ENCODE results near the gene ABCA3.

The ABCA3 gene

DNA sequence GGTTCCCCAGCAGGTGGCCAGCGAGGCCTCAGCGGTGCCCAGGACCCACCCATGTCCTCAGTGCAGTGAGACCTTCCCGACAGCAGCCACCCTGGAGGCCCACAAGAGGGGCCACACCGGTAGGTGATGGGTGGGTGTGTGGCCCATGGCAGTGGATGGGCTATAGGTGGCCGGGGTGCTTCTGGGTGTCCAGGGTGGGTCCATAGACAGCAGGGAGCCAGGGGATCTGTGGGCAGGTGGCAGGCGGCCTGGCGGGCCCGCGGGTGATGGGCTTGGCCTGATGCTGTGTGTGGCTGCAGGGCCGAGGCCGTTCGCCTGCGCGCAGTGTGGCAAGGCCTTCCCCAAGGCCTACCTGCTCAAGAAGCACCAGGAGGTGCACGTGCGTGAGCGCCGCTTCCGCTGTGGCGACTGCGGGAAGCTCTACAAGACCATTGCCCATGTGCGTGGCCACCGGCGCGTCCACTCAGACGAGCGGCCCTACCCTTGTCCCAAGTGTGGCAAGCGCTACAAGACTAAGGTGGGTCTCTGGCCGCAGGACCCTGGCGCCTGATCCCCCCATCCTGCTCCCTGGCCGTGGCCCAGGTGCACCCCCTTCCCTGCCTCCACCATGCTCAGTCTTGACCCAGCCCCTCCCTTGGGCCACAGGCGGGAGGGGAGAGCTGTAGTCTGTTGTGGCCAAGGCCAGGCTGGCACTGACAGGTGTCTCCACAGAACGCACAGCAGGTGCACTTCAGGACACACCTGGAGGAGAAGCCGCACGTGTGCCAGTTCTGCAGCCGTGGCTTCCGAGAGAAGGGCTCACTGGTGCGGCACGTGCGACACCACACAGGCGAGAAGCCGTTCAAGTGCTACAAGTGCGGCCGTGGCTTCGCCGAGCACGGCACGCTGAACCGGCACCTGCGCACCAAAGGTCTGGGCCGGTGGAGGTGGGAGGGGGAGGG is 106.4 kb downstream of the ABCA3 start:
- no peak for DNase-seq (ENCODE audit: low spot score)

DNA sequence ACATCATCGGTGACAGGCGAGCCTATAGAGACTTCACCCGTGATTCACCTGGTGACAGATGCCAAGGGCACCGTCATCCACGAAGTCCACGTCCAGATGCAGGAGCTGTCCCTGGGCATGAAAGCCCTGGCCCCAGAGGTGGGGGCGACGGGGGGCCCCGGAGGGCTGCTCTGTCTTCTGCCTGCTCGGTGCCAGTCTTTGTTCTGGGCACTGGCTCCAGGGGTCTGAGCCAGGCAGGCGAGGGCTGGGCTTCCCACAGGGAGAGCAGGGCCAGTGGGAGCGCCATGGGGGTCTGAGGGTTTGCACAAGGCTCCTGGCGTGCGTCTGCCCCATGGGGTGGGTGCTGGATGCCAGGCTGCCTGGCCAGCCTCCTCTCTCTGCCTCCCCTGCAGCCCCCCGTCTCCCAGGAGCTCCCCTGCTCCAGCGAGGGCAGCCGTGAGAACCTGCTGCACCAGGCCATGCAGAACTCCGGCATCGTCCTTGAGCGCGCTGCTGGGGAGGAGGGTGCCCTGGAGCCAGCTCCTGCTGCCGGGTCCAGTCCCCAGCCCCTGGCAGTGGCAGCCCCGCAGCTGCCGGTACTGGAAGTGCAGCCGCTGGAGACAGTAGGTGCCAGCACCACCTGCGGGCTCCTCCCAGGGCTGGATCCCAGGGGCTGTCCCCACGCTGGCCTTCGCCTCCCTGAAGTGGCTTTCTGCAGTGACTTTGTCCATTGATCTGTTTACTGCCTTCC is 107.3 kb downstream of the ABCA3 start:
- no peak for DNase-seq (ENCODE audit: low spot score)

GRCh38 chr16:2232094-2232990 is 108.2 kb downstream of the ABCA3 start:
- DNase-seq (ENCODE audit: low spot score): no peak

GRCh38 chr16:2231016-2231931 is 109.3 kb downstream of the ABCA3 start:
- no peak for DNase-seq (ENCODE audit: low spot score)

DNA sequence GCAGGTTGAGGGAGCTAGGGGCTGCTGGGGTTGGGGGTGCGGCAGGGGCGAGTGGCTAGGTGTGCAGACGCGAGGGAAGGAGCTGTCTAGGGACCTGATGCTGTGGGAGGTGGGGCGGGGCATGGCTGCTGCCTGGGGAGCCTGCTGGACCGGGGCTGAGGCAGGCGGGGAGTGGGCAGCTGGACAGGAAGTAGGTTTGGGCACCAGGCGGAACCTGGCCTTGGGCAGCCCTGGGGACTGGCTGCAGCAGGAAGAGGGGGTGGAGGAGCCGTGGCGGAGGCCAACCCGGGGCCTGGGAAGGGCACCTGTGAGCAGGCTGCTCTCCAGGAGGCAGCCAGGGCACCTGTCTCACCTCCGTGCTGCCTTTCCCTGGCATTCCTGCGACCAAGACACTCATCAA is 110.2 kb downstream of the ABCA3 start:
- DNase-seq (ENCODE audit: low spot score): no peak

DNA sequence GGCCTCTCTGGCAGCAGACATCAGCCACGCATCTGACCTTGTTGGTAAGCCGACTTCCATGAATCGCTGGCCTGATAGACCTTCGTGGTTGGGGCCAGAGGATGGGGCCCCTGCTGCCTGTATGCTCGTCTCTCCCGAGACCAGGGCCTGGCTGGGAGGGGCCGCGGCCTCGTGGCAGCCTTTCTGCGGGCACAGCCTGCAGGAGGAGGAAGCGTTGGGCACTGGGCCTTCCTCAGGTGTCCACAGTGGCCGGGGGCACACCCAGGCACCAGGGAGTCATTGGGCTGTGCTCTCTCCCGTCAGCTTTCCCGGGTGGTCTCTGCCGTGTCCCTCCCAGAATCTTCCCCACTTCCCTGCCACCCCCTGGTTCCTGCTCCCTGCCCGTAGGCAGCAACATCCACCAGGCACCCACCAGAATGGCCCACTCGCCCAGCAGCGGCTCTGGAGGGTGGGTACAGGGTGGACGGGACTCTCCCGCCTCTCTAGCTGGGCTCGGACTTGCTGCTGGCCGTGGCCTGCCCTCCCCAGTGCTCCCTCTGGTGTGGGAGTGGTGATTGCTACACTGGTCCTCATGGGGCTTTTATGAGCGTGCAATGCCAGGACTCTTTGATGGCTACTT is 110.8 kb downstream of the ABCA3 start:
- DNase-seq (ENCODE audit: low spot score): no peak

- no peak for DNase-seq (ENCODE audit: low spot score)
Observed at GRCh38 chr16:2229091-2229490, 111.4 kb downstream of the ABCA3 start.

DNA sequence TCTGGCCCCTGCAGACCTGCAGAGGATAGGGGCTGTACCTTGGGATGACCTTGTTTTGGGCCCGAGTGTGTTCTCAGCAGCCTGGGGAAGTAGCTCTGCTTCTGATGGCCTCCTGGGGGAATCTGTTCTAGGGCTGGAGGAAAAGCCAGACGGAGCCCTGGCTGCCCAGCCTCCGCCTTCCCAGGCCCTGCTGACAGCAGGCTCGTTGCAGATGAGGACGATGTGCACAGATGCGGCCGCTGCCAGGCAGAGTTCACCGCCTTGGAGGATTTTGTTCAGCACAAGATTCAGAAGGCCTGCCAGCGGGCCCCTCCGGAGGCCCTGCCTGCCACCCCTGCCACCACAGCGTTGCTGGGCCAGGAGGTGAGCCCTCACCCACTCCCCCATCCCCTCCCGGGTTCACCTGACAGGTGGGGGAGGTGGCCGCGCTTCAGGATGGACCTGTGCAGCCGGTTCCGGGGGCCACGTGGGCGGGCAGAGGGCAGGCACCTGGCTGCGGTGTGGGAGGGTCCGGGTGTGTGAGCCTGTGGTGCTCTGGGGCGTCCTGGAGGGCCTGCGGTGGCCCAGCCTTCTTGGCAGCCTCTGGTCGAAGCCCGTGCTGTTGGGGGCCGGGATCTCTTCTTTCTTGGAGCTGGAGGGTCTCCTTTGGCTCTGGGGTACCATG is 112.2 kb downstream of the ABCA3 start:
- DNase-seq (ENCODE audit: low spot score): no peak

- no peak for DNase-seq (ENCODE audit: low spot score)
Observed at GRCh38 chr16:2226918-2227317, 113.6 kb downstream of the ABCA3 start.

DNA sequence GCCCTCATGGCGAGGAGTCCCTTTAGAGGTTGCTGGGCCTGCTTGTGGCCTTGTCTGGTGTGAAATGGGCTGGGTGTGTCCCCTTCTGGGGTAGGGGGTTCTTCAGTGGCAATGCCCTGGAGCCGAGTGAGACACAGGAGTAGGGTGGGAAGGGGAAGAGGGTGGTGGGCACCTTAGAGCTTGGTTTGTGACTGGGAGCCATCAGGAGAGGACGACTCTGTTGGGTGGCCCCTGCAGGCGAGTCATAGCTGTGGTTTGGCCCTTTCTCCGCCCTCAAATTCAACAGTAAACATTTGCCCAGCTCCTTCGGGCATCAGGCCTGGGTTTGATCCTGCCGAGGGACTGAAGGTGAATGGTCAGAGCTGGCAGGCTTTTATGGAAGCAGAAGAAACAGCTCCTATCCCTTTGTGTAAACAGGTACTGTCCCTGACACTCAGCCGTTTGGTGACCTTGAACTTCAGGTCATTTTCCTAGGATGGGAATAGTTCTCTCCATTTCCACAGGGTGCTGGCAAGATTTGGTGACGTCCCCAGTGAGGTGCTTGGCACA is 114.2 kb downstream of the ABCA3 start:
- DNase-seq (ENCODE audit: low spot score): no peak
